ENCODE data around the gene SLC7A1.

SLC7A1 gene

GRCh38 chr13:29541400-29541799, 54.1 kb downstream of the SLC7A1 start:
- TF ChIP-seq EZH2phosphoT487 (IDR thresholded peaks at IDR 0.05; ENCODE audit: borderline replicate concordance, low read length), result no peak
- Histone ChIP-seq H3K27ac (ENCODE audit: low read depth, low read length) (peak overlapping the region; percentile 39), H3K4me2 (ENCODE audit: low read length) (peak overlapping the region; percentile 51), H3K9me2 (replicated peaks; ENCODE audit: control insufficient read depth, low read length) (no peaks in the 10 kb centered on the region), H3K4me3 (ENCODE audit: low read length) (peak overlapping the region; percentile 8; the same call in 1 of the 2 replicates), H3K4me1 (ENCODE audit: control insufficient read depth, low read length) (peaks cover 67% of the 10 kb centered on the region), H4K20me1 (ENCODE audit: control insufficient read depth, insufficient read depth, low read depth, low read length) (peaks cover 33% of the 10 kb centered on the region), H3K9me3 (ENCODE audit: control insufficient read depth, insufficient read depth, low read length) (no peaks in the 10 kb centered on the region), H3K27me3 (ENCODE audit: control insufficient read depth, low read length) (no peaks in the 10 kb centered on the region), H3F3A (ENCODE audit: control insufficient read depth, insufficient read depth) (no peaks in the 10 kb centered on the region), H3K79me2 (ENCODE audit: control insufficient read depth, low read length) (peaks cover 98% of the 10 kb centered on the region), H3K36me3 (ENCODE audit: control insufficient read depth, low read length) (peaks cover 76% of the 10 kb centered on the region)

GRCh38 chr13:29540799-29541198, 54.7 kb downstream of the SLC7A1 start:
- Histone ChIP-seq H3K27ac (ENCODE audit: low read depth, low read length) (peak overlapping the region; percentile 39), H3K4me2 (ENCODE audit: low read length) (peak overlapping the region; percentile 51)

GRCh38 chr13:29540334-29540733, 55.2 kb downstream of the SLC7A1 start:
- Histone ChIP-seq H3K36me3 (ENCODE audit: control insufficient read depth, low read length) (peaks cover 76% of the 10 kb centered on the region), H3K9me3 (ENCODE audit: control insufficient read depth, insufficient read depth, low read length) (no peaks in the 10 kb centered on the region), H3K79me2 (ENCODE audit: control insufficient read depth, low read length) (peaks cover 96% of the 10 kb centered on the region), H3K4me3 (ENCODE audit: low read length) (no peak overlapping the region), H3K27me3 (ENCODE audit: control insufficient read depth, low read length) (no peaks in the 10 kb centered on the region), H4K20me1 (ENCODE audit: control insufficient read depth, insufficient read depth, low read depth, low read length) (peaks cover 26% of the 10 kb centered on the region), H3K4me1 (ENCODE audit: control insufficient read depth, low read length) (peaks cover 67% of the 10 kb centered on the region), H3K9me2 (replicated peaks; ENCODE audit: control insufficient read depth, low read length) (no peaks in the 10 kb centered on the region), H3K27ac (ENCODE audit: low read depth, low read length) (peak overlapping the region; percentile 39), H3K4me2 (ENCODE audit: low read length) (peak overlapping the region; percentile 51), H3F3A (ENCODE audit: control insufficient read depth, insufficient read depth) (no peaks in the 10 kb centered on the region)
- TF ChIP-seq CTCF (IDR thresholded peaks at IDR 0.05; ENCODE audit: low read depth, low read length, poor library complexity, severe bottlenecking), result no peak
- TF ChIP-seq EZH2phosphoT487 (IDR thresholded peaks at IDR 0.05; ENCODE audit: borderline replicate concordance, low read length), result no peak

More at GRCh38 chr13:29540799-29541198, 54.7 kb downstream of the SLC7A1 start:
- Histone ChIP-seq H3K27me3 (ENCODE audit: control insufficient read depth, low read length) (no peaks in the 10 kb centered on the region), H3K79me2 (ENCODE audit: control insufficient read depth, low read length) (peaks cover 98% of the 10 kb centered on the region), H3K4me1 (ENCODE audit: control insufficient read depth, low read length) (peaks cover 67% of the 10 kb centered on the region), H3K4me3 (ENCODE audit: low read length) (no peak overlapping the region), H4K20me1 (ENCODE audit: control insufficient read depth, insufficient read depth, low read depth, low read length) (peaks cover 30% of the 10 kb centered on the region), H3K36me3 (ENCODE audit: control insufficient read depth, low read length) (peaks cover 76% of the 10 kb centered on the region), H3F3A (ENCODE audit: control insufficient read depth, insufficient read depth) (no peaks in the 10 kb centered on the region), H3K9me2 (replicated peaks; ENCODE audit: control insufficient read depth, low read length) (no peaks in the 10 kb centered on the region), H3K9me3 (ENCODE audit: control insufficient read depth, insufficient read depth, low read length) (no peaks in the 10 kb centered on the region)
- TF ChIP-seq CTCF (IDR thresholded peaks at IDR 0.05; ENCODE audit: low read depth, low read length, poor library complexity, severe bottlenecking) (no peak), EZH2phosphoT487 (IDR thresholded peaks at IDR 0.05; ENCODE audit: borderline replicate concordance, low read length) (no peak)

GRCh38 chr13:29539856-29540255, 55.6 kb downstream of the SLC7A1 start:
- Histone ChIP-seq H3K36me3 (ENCODE audit: control insufficient read depth, low read length) (peaks cover 78% of the 10 kb centered on the region), H3K4me1 (ENCODE audit: control insufficient read depth, low read length) (peaks cover 67% of the 10 kb centered on the region), H3K27ac (ENCODE audit: low read depth, low read length) (peak overlapping the region; percentile 39), H3K4me3 (ENCODE audit: low read length) (no peak overlapping the region), H3K9me2 (replicated peaks; ENCODE audit: control insufficient read depth, low read length) (no peaks in the 10 kb centered on the region), H3K4me2 (ENCODE audit: low read length) (peak overlapping the region; percentile 28), H3F3A (ENCODE audit: control insufficient read depth, insufficient read depth) (no peaks in the 10 kb centered on the region), H4K20me1 (ENCODE audit: control insufficient read depth, insufficient read depth, low read depth, low read length) (peaks cover 26% of the 10 kb centered on the region), H3K27me3 (ENCODE audit: control insufficient read depth, low read length) (no peaks in the 10 kb centered on the region), H3K79me2 (ENCODE audit: control insufficient read depth, low read length) (peaks cover 91% of the 10 kb centered on the region), H3K9me3 (ENCODE audit: control insufficient read depth, insufficient read depth, low read length) (no peaks in the 10 kb centered on the region)
- no peak for TF ChIP-seq EZH2phosphoT487 (IDR thresholded peaks at IDR 0.05; ENCODE audit: borderline replicate concordance, low read length)
- TF ChIP-seq CTCF (IDR thresholded peaks at IDR 0.05; ENCODE audit: low read depth, low read length, poor library complexity, severe bottlenecking), result no peak

All from DOHH2 (cell line).